Testis (tissue), 3 donors: ENCODE results near the gene RRM2. TPM values are rescaled to one million over a fixed set of nuclear protein-coding genes. Genes with fewer than 3 reads are reported as not detected.

ENCODE experiments used
- DNase-seq: peaks from one replicate; pipeline ENCODE4 v3.0.0-alpha.2; 2019
- H3K27ac ChIP-seq, 2 donors: fragments of 200-600 bp; sonication (generic); one replicate each; pipeline ENCODE4 v1.5.1; 2019
- H3K27me3 ChIP-seq: fragments of 200-600 bp; sonication (generic); one replicate; pipeline ENCODE4 v1.5.1; 2019
- H3K36me3 ChIP-seq: fragments of 200-600 bp; sonication (generic); one replicate; pipeline ENCODE4 v1.5.1; 2017; ENCODE audit warnings: low read depth; ENCODE audit errors: missing control alignments
- H3K4me1 ChIP-seq: fragments of 200-600 bp; sonication (generic); one replicate; pipeline ENCODE4 v1.5.1; 2019
- H3K4me3 ChIP-seq, 2 donors: fragments of 200-600 bp; sonication (generic); one replicate each; pipeline ENCODE4 v1.5.1; 2017 to 2019
- H3K9me3 ChIP-seq: fragments of 200-600 bp; sonication (generic); one replicate; pipeline ENCODE4 v1.5.1; 2017
- POLR2A ChIP-seq: fragments of 450-650 bp; IDR thresholded peaks from one replicate; pipeline ENCODE4 v1.6.1; 2017; ENCODE audit warnings: antibody characterized with exemption, mild to moderate bottlenecking, moderate library complexity
- WGBS, 2 donors: methylation state at CpG; one replicate each; pipeline ENCODE4 v1.1.5; 2018; 5-methylcytosine and 5-hydroxymethylcytosine counted together
- intact Hi-C: fragments of 100-400 bp; cut with DNase I; formaldehyde crosslinking; loops from one replicate; pipeline ENCODE4 v1.15.1; 2023; ENCODE audit warnings: low total_unique reads
- polyA plus RNA-seq: library from polyadenylated mRNA; stranded (reverse); fragments of 350-450 nt; fragmentation: Illumina TruSeq; extraction: RNeasy Lipid Tissue Mini Kit (QIAGEN cat#74804); gene quantifications from one replicate; pipeline ENCODE4 v1.2.3, GENCODE V29; 2014; ENCODE audit warnings: low read depth, low replicate concordance; ENCODE audit not compliant: insufficient read depth
- total RNA-seq, 2 donors: library from RNA; depleted of rRNA; stranded (reverse); fragments of >200 nt; gene quantifications; one replicate each; pipeline ENCODE4 v1.2.3, GENCODE V29; 2016
- TF ChIP-seq, protein P1 (sequence below), 3 experiments: fragments of 450-650 bp in 2 of 3; fragments of 200-600 bp in 1 of 3; sonication (generic) in 1 of 3; IDR thresholded peaks; one replicate each; pipeline ENCODE4 v1.5.1; 2016 to 2019; ENCODE audit warnings: antibody characterized with exemption in 3 of 3, mild to moderate bottlenecking in 2 of 3, moderate library complexity in 1 of 3

Gene RRM2
- total and polyA plus RNA-seq, 3 donors from 2014 or later, result 7.2 to 18.1 (median 14.9) TPM

DNA sequence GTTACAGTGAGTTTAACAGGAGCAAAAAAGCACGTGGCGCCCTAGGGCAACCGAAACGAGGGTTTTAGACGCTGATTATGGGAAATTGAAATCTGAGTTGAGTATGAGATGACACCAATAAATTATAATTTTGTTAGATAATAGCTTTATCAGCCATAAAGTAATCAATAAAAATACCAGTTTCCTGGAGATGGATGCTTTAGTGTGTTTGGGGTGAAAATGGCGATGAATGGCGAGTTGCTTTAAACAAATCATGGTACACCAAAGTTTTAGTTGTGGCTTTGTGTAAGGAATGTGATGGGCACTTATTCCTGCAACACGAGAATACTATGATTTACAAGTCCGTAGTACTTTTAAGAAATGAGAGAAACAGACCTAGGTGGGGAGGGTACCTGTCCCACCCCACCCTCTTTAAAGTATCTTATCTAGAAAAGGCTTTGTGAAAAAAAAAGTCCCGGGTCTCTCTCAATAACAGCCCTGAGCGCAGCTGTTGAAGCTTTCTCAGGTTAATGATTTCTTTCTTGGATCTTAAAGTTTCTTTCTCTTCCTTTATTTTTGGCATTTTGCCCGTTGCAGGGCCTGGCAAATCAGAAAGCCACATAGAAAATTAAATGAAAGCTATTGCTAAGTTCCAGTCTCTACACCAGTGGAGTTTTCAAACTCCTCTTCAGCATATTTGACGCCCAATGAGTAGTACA, 1.5 kb upstream of the RRM2 start:
- Histone ChIP-seq H3K4me1 (peaks cover 9% of the 10 kb centered on the region), H3K36me3 (no peaks in the 10 kb centered on the region), H3K27me3 (no peaks in the 10 kb centered on the region), H3K4me3 (peak overlapping the region; percentile 55 to 63), H3K27ac (no peak overlapping the region), H3K9me3 (no peaks in the 10 kb centered on the region)
- 33 to 34% methylated on average over 13 of the region's 13 CpGs for WGBS, 2 donors
- TF ChIP-seq POLR2A, result no peak
- TF ChIP-seq, protein P1, sequence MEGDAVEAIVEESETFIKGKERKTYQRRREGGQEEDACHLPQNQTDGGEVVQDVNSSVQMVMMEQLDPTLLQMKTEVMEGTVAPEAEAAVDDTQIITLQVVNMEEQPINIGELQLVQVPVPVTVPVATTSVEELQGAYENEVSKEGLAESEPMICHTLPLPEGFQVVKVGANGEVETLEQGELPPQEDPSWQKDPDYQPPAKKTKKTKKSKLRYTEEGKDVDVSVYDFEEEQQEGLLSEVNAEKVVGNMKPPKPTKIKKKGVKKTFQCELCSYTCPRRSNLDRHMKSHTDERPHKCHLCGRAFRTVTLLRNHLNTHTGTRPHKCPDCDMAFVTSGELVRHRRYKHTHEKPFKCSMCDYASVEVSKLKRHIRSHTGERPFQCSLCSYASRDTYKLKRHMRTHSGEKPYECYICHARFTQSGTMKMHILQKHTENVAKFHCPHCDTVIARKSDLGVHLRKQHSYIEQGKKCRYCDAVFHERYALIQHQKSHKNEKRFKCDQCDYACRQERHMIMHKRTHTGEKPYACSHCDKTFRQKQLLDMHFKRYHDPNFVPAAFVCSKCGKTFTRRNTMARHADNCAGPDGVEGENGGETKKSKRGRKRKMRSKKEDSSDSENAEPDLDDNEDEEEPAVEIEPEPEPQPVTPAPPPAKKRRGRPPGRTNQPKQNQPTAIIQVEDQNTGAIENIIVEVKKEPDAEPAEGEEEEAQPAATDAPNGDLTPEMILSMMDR (IDR thresholded peaks at IDR 0.05), result no peak
- no peak for DNase-seq
- intact Hi-C loops, result loop anchor here (5.0 to 10.0 kb wide), 2 partner anchors 284 to 316 kb away; no protein-coding TSS in a partner anchor

DNA sequence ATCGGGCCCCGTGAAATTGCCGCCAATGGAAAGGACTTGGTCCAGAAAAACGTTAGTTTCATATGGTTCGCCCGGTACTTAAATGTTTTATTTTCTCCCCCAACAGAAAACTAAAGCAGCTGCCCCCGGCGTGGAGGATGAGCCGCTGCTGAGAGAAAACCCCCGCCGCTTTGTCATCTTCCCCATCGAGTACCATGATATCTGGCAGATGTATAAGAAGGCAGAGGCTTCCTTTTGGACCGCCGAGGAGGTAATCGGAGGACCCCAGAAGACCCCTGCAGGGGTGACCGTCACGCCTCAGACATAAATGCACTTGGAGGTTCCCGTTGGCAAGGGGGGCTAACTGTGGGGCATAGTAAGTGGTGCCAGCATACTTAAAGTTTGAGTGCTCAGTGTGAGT, 742 bp downstream of the RRM2 start:
- 4 to 8% methylated on average over 18 of the region's 18 CpGs for WGBS, 2 donors
- Histone ChIP-seq H3K4me1 (peaks cover 9% of the 10 kb centered on the region), H3K4me3 (peak overlapping the region; percentile 54 to 55), H3K36me3 (no peaks in the 10 kb centered on the region), H3K9me3 (no peaks in the 10 kb centered on the region), H3K27ac (no peak overlapping the region), H3K27me3 (no peaks in the 10 kb centered on the region)
- DNase-seq, result no peak
- intact Hi-C loops, result loop anchor here (5.0 to 10.0 kb wide), 2 partner anchors 282 to 314 kb away; no protein-coding TSS in a partner anchor
- TF ChIP-seq, protein P1 (IDR thresholded peaks at IDR 0.05), result no peak
- TF ChIP-seq POLR2A, result no peak

DNA sequence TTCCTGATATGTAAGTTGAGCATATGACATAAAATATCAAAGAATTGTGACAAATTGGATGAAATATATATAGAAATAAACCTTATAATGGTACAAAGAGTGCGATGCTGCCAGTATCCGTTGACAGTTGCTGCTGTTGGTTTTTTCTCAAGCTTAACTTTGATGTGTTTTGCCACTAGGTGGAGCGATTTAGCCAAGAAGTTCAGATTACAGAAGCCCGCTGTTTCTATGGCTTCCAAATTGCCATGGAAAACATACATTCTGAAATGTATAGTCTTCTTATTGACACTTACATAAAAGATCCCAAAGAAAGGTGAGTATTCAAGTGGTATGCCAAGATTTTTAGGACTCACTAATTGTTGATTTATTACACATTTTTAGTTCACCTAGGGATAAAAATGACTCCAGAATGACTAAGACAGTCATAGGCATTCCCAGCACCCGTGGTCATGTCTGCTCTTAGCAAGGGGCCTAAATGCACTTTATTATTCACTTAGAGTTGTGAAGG, 2.1 kb downstream of the RRM2 start:
- Histone ChIP-seq H3K9me3 (no peaks in the 10 kb centered on the region), H3K27ac (no peak overlapping the region), H3K4me1 (peaks cover 9% of the 10 kb centered on the region), H3K4me3 (no peak overlapping the region), H3K36me3 (no peaks in the 10 kb centered on the region), H3K27me3 (no peaks in the 10 kb centered on the region)
- DNase-seq, result peak; percentile 62
- WGBS, 2 donors, result 34 to 35% methylated on average over 5 of the region's 5 CpGs
- no peak for TF ChIP-seq POLR2A
- TF ChIP-seq, protein P1 (IDR thresholded peaks at IDR 0.05), result peak; percentile 65 to 77 (median 67)
- intact Hi-C loops, result loop anchor here (5.0 to 10.0 kb wide), 2 partner anchors 280 to 313 kb away; no protein-coding TSS in a partner anchor

DNA sequence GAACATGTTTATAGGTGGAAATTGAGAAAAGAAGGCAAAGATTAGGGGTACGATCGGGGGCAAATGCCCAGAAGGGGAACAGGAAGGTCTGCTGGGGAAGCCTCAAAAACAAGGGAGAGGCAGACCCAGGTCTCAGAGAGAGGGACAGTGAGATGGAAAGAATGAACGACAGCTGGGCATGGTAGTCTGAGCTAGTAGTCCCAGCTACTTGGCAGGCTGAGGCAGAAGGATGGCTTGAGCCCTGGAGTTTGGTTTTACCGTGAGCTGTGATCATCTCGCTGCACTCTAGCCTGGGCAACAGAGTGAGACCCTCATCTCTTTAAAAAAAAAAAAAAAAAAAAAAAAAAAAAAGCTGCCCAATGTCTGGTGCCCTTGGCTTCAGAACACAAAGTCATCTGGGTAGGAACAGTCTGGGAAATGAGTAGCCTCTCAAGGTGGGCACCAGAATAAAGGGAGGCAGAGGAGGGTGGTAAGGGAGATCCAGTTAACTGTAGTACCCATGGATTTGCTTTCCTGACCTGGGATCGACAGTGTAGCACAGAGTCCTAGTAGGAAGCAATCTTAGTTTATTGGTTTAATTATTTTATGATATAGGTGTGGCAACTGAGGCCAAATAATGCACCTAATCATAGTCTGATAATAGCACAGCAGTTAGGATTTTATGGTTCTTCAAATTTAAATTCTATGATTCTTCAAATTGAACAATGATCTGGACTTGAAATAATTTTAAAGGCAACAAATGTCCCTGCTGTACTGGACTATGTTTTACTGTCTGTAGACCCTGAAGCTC, 3.5 kb downstream of the RRM2 start:
- H3K4me1 ChIP-seq, result peaks cover 9% of the 10 kb centered on the region
- H3K4me3 ChIP-seq, result no peak overlapping the region
- intact Hi-C loops, result loop anchor here (10.0 kb wide), 1 partner anchor 279 kb away; no protein-coding TSS in a partner anchor
- H3K36me3 ChIP-seq, result no peaks in the 10 kb centered on the region
- 87 to 88% methylated on average over 6 of the region's 6 CpGs for WGBS, 2 donors
- DNase-seq, result no peak
- H3K27me3 ChIP-seq, result no peaks in the 10 kb centered on the region
- no peak overlapping the region for H3K27ac ChIP-seq
- no peak for TF ChIP-seq POLR2A
- TF ChIP-seq, protein P1 (IDR thresholded peaks at IDR 0.05), result no peak
- no peaks in the 10 kb centered on the region for H3K9me3 ChIP-seq
